ENCODE results near the gene MON2. TPM values are rescaled to one million over a fixed set of nuclear protein-coding genes. Genes with fewer than 3 reads are reported as not detected.

The MON2 gene
- total and polyA plus RNA-seq, 10 of the 15 experiments (the other 5 are each of a cell fraction or from before 2014, with no cell fraction given), result 5.4 to 34.3 (median 23.4) TPM

MicroRNAs encoded within 50 kb of the gene (microRNA counts, 767-probe panel; counts per million panel counts)
- 4,295 counts per million, percentile 96 among the panel's probes with 10 or more counts for microRNA hsa-let-7i-5p

Small RNA genes lying within 50 kb of the gene (microRNA-seq; reads per million reads assigned to microRNA genes)
- gene MIRLET7I, result 198,387 reads per million, percentile 100 among the genes with 10 or more reads in this experiment

Small RNA genes lying within 50 kb of the gene (small RNA-seq; reads per million reads assigned to genes)
- gene MIRLET7I, result 7,757 reads per million, percentile 100 among the genes with 10 or more reads in this experiment
- not detected for gene RNU6-399P

Other genes with a start within 250 kb of the MON2 start
- 71.4 and 91.5 TPM in 2 replicates for gene USP15, start 206.4 kb upstream of the MON2 start, total RNA-seq (2014; rRNA removed)
- gene USP15, start 206.4 kb upstream of the MON2 start, total RNA-seq (2014; rRNA removed; fragmentation: Illumina TruSeq; extraction: Trizol), result 94.0 and 95.5 TPM in 2 replicates
- gene USP15, start 206.4 kb upstream of the MON2 start, total RNA-seq (2021), result 84.8 and 85.1 TPM in 2 replicates
- gene USP15, start 206.4 kb upstream of the MON2 start, polyA plus RNA-seq (2011; rRNA removed), result 91.3 and 136 TPM in 2 replicates
- 87.2 and 116 TPM in 2 replicates for gene USP15, start 206.4 kb upstream of the MON2 start, polyA plus RNA-seq (2014; fragmentation: Illumina TruSeq; extraction: Trizol)
- 100 to 1,000 TPM in 1 of 2 experiments, 10 to 100 TPM in 1; 89.1 to 101 TPM for gene USP15, start 206.4 kb upstream of the MON2 start, polyA plus RNA-seq (2014; fragmentation: Nextera tagmentation; extraction: Ambion mirVana)
- gene USP15, start 206.4 kb upstream of the MON2 start, polyA plus RNA-seq (2014; rRNA removed), result 57.6 and 59.8 TPM in 2 replicates
- gene USP15, start 206.4 kb upstream of the MON2 start, polyA plus RNA-seq (2016; fragmentation: Nextera tagmentation; extraction: Ambion mirVana), result 10 to 100 TPM; 95.5 to 96.5 TPM